IMR-90 (cell line): ENCODE results near the gene COG4.

Source experiments
- BHLHE40 ChIP-seq: fragments of 150-350 bp; IDR thresholded peaks from 2 replicates; pipeline ENCODE4 v1.6.1; 2016; ENCODE audit warnings: mild to moderate bottlenecking, low read depth, low read length
- CEBPB ChIP-seq: IDR thresholded peaks from 2 replicates; pipeline ENCODE4 v1.6.1; 2012; ENCODE audit warnings: low read depth, low read length, improper control_type of control experiment
- CHD1 ChIP-seq: IDR thresholded peaks from 2 replicates; pipeline ENCODE4 v1.6.1; 2012; ENCODE audit warnings: low read depth, low read length, improper control_type of control experiment
- ELK1 ChIP-seq: fragments of 150-350 bp; IDR thresholded peaks from 2 replicates; pipeline ENCODE4 v1.6.1; 2016; ENCODE audit warnings: low read depth, mild to moderate bottlenecking, low read length, moderate library complexity, borderline replicate concordance
- FOS ChIP-seq: fragments of 150-350 bp; IDR thresholded peaks from 2 replicates; pipeline ENCODE4 v1.6.1; 2016; ENCODE audit warnings: low read depth, low read length
- MAFK ChIP-seq: IDR thresholded peaks from 2 replicates; pipeline ENCODE4 v1.6.1; 2012; ENCODE audit warnings: low read depth, low read length, improper control_type of control experiment
- MAZ ChIP-seq: IDR thresholded peaks from 2 replicates; pipeline ENCODE4 v1.6.1; 2012; ENCODE audit warnings: low read depth, mild to moderate bottlenecking, low read length, improper control_type of control experiment, moderate library complexity, borderline replicate concordance
- MXI1 ChIP-seq: IDR thresholded peaks from 2 replicates; pipeline ENCODE4 v1.6.1; 2012; ENCODE audit warnings: low read depth, mild to moderate bottlenecking, low read length, moderate library complexity, borderline replicate concordance
- POLR2A ChIP-seq: IDR thresholded peaks from 2 replicates; pipeline ENCODE4 v1.6.1; 2012; ENCODE audit warnings: mild to moderate bottlenecking, low read depth, low read length
- RAD21 ChIP-seq: IDR thresholded peaks from 2 replicates; pipeline ENCODE4 v1.6.1; 2012; ENCODE audit warnings: low read length, improper control_type of control experiment
- RFX5 ChIP-seq: IDR thresholded peaks from 2 replicates; pipeline ENCODE4 v1.8.0; 2012; ENCODE audit warnings: low read depth, mild to moderate bottlenecking, low read length, moderate library complexity
- SMC3 ChIP-seq: fragments of 150-350 bp; IDR thresholded peaks from 2 replicates; pipeline ENCODE4 v1.6.1; 2016; ENCODE audit warnings: low read depth, mild to moderate bottlenecking, antibody characterized with exemption, low read length, moderate library complexity
- USF2 ChIP-seq: fragments of 150-350 bp; IDR thresholded peaks from 2 replicates; pipeline ENCODE4 v1.6.1; 2017; ENCODE audit warnings: mild to moderate bottlenecking, antibody characterized with exemption, low read length, low read depth
- TF ChIP-seq, protein P1 (sequence below): conservative IDR thresholded peaks from 2 replicates; pipeline ENCODE4 v1.5.1; 2012; ENCODE audit warnings: mild to moderate bottlenecking, low read depth, low read length, improper control_type of control experiment

GRCh38 chr16:70478912-70479341 is 44.4 kb downstream of the COG4 start:
- TF ChIP-seq, protein P1, sequence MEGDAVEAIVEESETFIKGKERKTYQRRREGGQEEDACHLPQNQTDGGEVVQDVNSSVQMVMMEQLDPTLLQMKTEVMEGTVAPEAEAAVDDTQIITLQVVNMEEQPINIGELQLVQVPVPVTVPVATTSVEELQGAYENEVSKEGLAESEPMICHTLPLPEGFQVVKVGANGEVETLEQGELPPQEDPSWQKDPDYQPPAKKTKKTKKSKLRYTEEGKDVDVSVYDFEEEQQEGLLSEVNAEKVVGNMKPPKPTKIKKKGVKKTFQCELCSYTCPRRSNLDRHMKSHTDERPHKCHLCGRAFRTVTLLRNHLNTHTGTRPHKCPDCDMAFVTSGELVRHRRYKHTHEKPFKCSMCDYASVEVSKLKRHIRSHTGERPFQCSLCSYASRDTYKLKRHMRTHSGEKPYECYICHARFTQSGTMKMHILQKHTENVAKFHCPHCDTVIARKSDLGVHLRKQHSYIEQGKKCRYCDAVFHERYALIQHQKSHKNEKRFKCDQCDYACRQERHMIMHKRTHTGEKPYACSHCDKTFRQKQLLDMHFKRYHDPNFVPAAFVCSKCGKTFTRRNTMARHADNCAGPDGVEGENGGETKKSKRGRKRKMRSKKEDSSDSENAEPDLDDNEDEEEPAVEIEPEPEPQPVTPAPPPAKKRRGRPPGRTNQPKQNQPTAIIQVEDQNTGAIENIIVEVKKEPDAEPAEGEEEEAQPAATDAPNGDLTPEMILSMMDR: no peak
- no peak for TF ChIP-seq RAD21
- TF ChIP-seq MAZ: no peak
- TF ChIP-seq POLR2A: no peak
- no peak for TF ChIP-seq CHD1
- TF ChIP-seq SMC3: no peak
- TF ChIP-seq FOS: no peak
- no peak for TF ChIP-seq ELK1
- no peak for TF ChIP-seq USF2
- no peak for TF ChIP-seq RFX5
- no peak for TF ChIP-seq CEBPB
- TF ChIP-seq MXI1: no peak
- TF ChIP-seq BHLHE40: no peak
- TF ChIP-seq MAFK: no peak
